PC-3 (cell line): Measurements from ENCODE around the gene ZNF408.

Source experiments
- CTCF ChIP-seq: fragments of 300-600 bp; sonication (generic); conservative IDR thresholded peaks from 2 replicates; pipeline ENCODE4 v1.5.1; 2017; ENCODE audit warnings: antibody characterized with exemption, low read depth, mild to moderate bottlenecking, low read length
- EZH2 ChIP-seq: fragments of 300-600 bp; sonication (generic); IDR thresholded peaks from one replicate; pipeline ENCODE4 v1.6.1; 2017; ENCODE audit warnings: antibody characterized with exemption, mild to moderate bottlenecking, low read length; ENCODE audit not compliant: unreplicated experiment

DNA sequence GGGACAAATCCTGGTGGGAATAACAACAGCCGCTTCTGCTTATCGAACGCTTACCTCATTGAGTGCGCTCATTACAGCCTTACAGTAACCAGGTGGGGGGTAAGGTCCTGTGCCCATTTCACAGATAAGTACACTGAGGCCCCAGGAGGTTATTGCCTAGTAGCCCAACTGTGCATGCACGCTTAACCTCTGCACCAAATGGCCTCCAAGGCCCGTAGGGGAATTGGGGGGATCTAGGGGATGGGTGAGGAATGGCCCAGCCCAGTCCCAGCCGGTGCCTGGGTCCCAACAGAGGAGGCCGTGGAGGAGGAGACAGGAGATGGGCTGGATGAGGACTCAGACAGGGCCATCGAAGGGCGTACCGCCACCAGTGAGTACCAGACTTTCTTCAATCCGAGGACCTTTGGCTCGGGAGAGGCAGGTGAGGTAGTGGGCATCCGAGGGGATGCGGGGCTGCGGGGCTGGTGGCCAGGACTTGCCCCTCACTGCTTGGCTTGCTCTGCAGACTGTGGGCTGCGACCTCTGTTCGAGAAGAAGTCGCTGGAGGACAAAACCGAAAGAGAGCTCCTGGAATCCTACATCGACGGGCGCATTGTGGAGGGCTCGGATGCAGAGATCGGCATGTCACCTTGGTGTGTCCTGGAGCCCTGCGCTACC, 25.5 kb downstream of the ZNF408 start:
- TF ChIP-seq CTCF = no peak
- TF ChIP-seq EZH2 = no peak
